RWPE2 (cell line): Measurements from ENCODE around the gene GMEB2.

ENCODE experiments used
- ATAC-seq: fragments of 200-7000 bp; cut with Tn5 transposase; 3 replicates; pipeline ENCODE4 v1.9.1; 2021; ENCODE audit warnings: low read depth
- DNase-seq: peaks from one replicate; pipeline ENCODE4 v3.0.0-alpha.2; 2020; ENCODE audit warnings: low spot score
- H3K27ac ChIP-seq: fragments of 450-650 bp; 2 replicates; pipeline ENCODE4 v1.5.1; 2017; ENCODE audit warnings: mild to moderate bottlenecking; ENCODE audit not compliant: poor library complexity, severe bottlenecking
- H3K27me3 ChIP-seq: fragments of 250-450 bp; sonication (Bioruptor Pico); 2 replicates; pipeline ENCODE4 v1.5.1; 2021; ENCODE audit warnings: mild to moderate bottlenecking, moderate library complexity; ENCODE audit not compliant: insufficient read depth, poor library complexity, severe bottlenecking
- H3K36me3 ChIP-seq: fragments of 250-450 bp; sonication (Bioruptor Pico); 2 replicates; pipeline ENCODE4 v1.5.1; 2020; ENCODE audit warnings: low read depth, mild to moderate bottlenecking, moderate library complexity
- H3K4me1 ChIP-seq: fragments of 250-450 bp; sonication (Bioruptor Pico); 2 replicates; pipeline ENCODE4 v1.5.1; 2021; ENCODE audit warnings: mild to moderate bottlenecking, moderate library complexity; ENCODE audit not compliant: insufficient read depth, poor library complexity, severe bottlenecking
- H3K4me3 ChIP-seq: fragments of 250-450 bp; sonication (Bioruptor Pico); 2 replicates; pipeline ENCODE4 v1.5.1; 2021; ENCODE audit warnings: mild to moderate bottlenecking, moderate library complexity; ENCODE audit not compliant: severe bottlenecking
- H3K9me3 ChIP-seq: fragments of 250-450 bp; sonication (Bioruptor Pico); 2 replicates; pipeline ENCODE4 v1.5.1; 2021; ENCODE audit warnings: mild to moderate bottlenecking, moderate library complexity; ENCODE audit not compliant: severe bottlenecking
- CTCF ChIP-seq: fragments of 450-650 bp; IDR thresholded peaks from one replicate; pipeline ENCODE4 v1.5.1; 2017; ENCODE audit warnings: mild to moderate bottlenecking, moderate library complexity; ENCODE audit not compliant: poor library complexity, severe bottlenecking

Gene GMEB2

GRCh38 chr20:63578224-63579016, 48.5 kb downstream of the GMEB2 start:
- no peak for ATAC-seq
- TF ChIP-seq CTCF = peak; percentile 42

GRCh38 chr20:63577317-63577894, 49.5 kb downstream of the GMEB2 start:
- Histone ChIP-seq H3K27me3 (no peaks in the 10 kb centered on the region), H3K4me1 (peaks cover 4% of the 10 kb centered on the region), H3K4me3 (no peak overlapping the region), H3K27ac (no peak overlapping the region), H3K36me3 (peaks cover 5% of the 10 kb centered on the region), H3K9me3 (no peaks in the 10 kb centered on the region)
- DNase-seq = peak; percentile 86
- ATAC-seq = no peak
- no peak for TF ChIP-seq CTCF

More at GRCh38 chr20:63578224-63579016, 48.5 kb downstream of the GMEB2 start:
- H3K27me3 ChIP-seq = no peaks in the 10 kb centered on the region
- DNase-seq = peak; percentile 80
- no peak overlapping the region for H3K4me3 ChIP-seq
- H3K4me1 ChIP-seq = peaks cover 4% of the 10 kb centered on the region
- no peaks in the 10 kb centered on the region for H3K9me3 ChIP-seq
- no peaks in the 10 kb centered on the region for H3K36me3 ChIP-seq
- H3K27ac ChIP-seq = no peak overlapping the region

GRCh38 chr20:63576311-63576710, 50.6 kb downstream of the GMEB2 start:
- peaks cover 10% of the 10 kb centered on the region for H3K36me3 ChIP-seq
- TF ChIP-seq CTCF = no peak
- H3K4me1 ChIP-seq = peaks cover 4% of the 10 kb centered on the region
- DNase-seq (no peak), ATAC-seq (no peak)
- H3K4me3 ChIP-seq = no peak overlapping the region
- no peak overlapping the region for H3K27ac ChIP-seq
- H3K27me3 ChIP-seq = no peaks in the 10 kb centered on the region
- H3K9me3 ChIP-seq = no peaks in the 10 kb centered on the region

GRCh38 chr20:63574829-63575743, 51.8 kb downstream of the GMEB2 start:
- no peak for ATAC-seq
- H3K4me1 ChIP-seq = peaks cover 4% of the 10 kb centered on the region
- no peaks in the 10 kb centered on the region for H3K27me3 ChIP-seq
- no peak overlapping the region for H3K4me3 ChIP-seq
- H3K36me3 ChIP-seq = peaks cover 10% of the 10 kb centered on the region
- no peak for DNase-seq
- no peak for TF ChIP-seq CTCF
- no peaks in the 10 kb centered on the region for H3K9me3 ChIP-seq
- H3K27ac ChIP-seq = peak overlapping the region; percentile 36
